SK-N-MC (cell line): ENCODE data around the gene MYO16.
A peak's percentile ranks its signal among the peaks of the same experiment; 100 is the strongest.

ENCODE experiments used
- DNase-seq: peaks from one replicate; pipeline ENCODE4 v3.0.0-alpha.2; 2011; ENCODE audit warnings: low read depth, low spot score
- H3K27ac ChIP-seq: fragments of 200-600 bp; sonication (generic); 2 replicates; pipeline ENCODE4 v1.5.1; 2016; ENCODE audit warnings: mixed run types
- H3K36me3 ChIP-seq: fragments of 200-600 bp; sonication (generic); 2 replicates; pipeline ENCODE4 v1.6.1; 2017; ENCODE audit warnings: antibody characterized with exemption, low read length, mixed read lengths; ENCODE audit not compliant: insufficient read depth
- H3K4me3 ChIP-seq: fragments of 200-600 bp; sonication (generic); 2 replicates; pipeline ENCODE4 v1.5.1; 2016
- H3K9ac ChIP-seq: fragments of 200-600 bp; sonication (generic); 2 replicates; pipeline ENCODE4 v1.8.0; 2017; ENCODE audit warnings: mixed run types, mixed read lengths; ENCODE audit not compliant: insufficient read length
- H3K9me3 ChIP-seq: fragments of 200-600 bp; sonication (generic); 2 replicates; pipeline ENCODE4 v1.6.1; 2017; ENCODE audit warnings: low read depth, mild to moderate bottlenecking, antibody characterized with exemption, low read length, moderate library complexity, mixed read lengths
- EZH2 ChIP-seq: fragments of 200-600 bp; sonication (generic); IDR thresholded peaks from one replicate; pipeline ENCODE4 v1.6.1; 2017; ENCODE audit warnings: antibody characterized with exemption
- FOXP2 ChIP-seq: optimal IDR thresholded peaks from 2 replicates; pipeline ENCODE3; 2011; ENCODE audit warnings: mild to moderate bottlenecking, moderate library complexity; ENCODE audit not compliant: insufficient read depth; ENCODE audit errors: extremely low read length, control extremely low read depth
- POLR2AphosphoS5 ChIP-seq: IDR thresholded peaks from 2 replicates; pipeline ENCODE4 v1.6.1; 2012; ENCODE audit warnings: mild to moderate bottlenecking, low read depth, low read length, borderline replicate concordance

Gene MYO16

DNA sequence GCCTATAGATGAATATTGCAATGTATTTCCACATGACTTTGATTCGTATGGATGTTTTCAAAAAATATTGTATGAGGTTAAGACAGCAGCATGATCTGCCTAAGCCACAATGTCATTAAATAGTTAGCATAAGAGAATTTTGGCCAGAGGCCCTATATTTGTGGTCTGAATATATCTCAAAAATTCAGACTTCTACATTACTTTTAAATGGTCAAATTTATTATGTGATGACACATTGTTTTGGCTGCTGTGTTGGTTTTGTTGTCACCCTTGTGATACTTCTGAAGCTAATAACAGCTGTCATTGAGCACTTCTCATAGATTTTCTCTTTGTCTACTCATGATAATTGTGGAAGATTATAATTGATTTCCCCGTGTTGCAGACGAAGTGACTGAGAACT is 288.2 kb downstream of the MYO16 start:
- Histone ChIP-seq H3K9me3 (no peaks in the 10 kb centered on the region), H3K36me3 (no peaks in the 10 kb centered on the region), H3K9ac (peak overlapping the region; percentile 49), H3K27ac (peak overlapping the region; percentile 93), H3K4me3 (peak overlapping the region; percentile 44)
- TF ChIP-seq POLR2AphosphoS5 (no peak), FOXP2 (peak; percentile 35)
- no peak for DNase-seq

DNA sequence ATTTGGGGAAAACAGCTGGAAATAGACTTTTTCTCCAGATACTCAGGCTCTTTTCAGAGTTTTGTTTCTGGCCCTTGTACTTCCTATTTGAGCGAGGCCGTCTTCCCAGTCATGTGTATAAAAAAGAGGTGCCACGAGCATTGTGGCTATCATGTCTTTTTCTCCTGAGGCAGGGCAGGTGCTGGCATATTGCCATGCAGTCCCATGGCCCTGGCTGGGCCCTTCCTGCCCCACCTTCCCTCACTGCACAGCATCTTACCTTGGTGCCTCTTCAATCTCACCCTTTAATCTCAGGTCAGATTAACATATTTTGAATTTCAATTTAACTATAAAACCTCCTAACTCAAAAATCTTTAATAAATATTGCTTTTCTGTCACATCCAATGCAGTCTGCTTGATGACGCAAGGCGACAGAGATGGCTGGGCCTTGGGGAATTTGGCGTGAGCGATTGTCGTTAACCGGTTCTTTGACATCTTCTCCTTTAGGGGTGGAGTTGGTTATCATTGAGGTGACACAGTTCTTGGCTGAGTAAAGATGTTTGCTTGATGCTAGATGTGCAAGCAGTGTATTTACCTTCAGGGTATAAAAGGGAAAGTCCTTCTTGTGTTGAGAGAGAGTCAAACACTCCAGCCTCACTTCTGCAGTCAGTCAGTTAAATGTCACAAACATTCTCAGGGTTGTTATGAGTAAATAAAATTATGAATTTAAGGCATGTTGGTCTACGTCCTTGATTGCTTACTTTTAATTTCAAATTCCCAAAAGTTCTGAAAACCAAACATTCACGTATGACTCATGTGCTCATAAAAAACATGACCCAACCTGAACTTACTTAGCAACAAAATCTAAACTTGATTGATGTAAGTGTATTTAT is 289.9 kb downstream of the MYO16 start:
- DNase-seq, result no peak
- Histone ChIP-seq H3K4me3 (no peak overlapping the region), H3K27ac (peak overlapping the region; percentile 37), H3K36me3 (no peaks in the 10 kb centered on the region), H3K9me3 (no peaks in the 10 kb centered on the region), H3K9ac (no peak overlapping the region)
- TF ChIP-seq EZH2 (no peak), POLR2AphosphoS5 (no peak), FOXP2 (no peak)

DNA sequence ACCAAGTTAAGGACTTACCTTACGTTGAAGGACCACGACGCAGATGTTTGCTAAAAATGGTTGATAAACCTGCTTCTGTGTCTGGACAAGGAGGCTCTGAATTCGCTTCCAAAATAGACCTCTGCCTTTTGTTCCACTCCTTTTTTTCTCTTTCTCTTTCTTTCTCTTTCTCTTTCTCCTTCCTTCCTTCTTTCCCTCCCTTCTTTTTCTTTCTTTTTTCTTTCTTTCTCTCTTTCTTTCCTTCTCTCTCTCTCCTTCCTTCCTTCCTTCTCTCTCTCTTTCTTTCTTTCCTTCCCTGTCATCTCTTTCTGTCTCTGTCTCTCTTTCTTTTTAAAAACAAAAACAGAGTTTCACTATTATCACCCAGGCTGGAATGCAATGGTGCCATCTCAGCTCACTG is 290.7 kb downstream of the MYO16 start:
- Histone ChIP-seq H3K9ac (no peak overlapping the region), H3K4me3 (no peak overlapping the region), H3K9me3 (no peaks in the 10 kb centered on the region), H3K36me3 (no peaks in the 10 kb centered on the region), H3K27ac (peak overlapping the region; percentile 37)
- TF ChIP-seq EZH2 (no peak), POLR2AphosphoS5 (no peak), FOXP2 (no peak)
- no peak for DNase-seq

GRCh38 chr13:108921238-108921637 is 291.8 kb downstream of the MYO16 start:
- TF ChIP-seq POLR2AphosphoS5 (no peak), EZH2 (no peak), FOXP2 (no peak)
- Histone ChIP-seq H3K9ac (no peak overlapping the region), H3K9me3 (no peaks in the 10 kb centered on the region), H3K36me3 (no peaks in the 10 kb centered on the region), H3K4me3 (no peak overlapping the region), H3K27ac (no peak overlapping the region)
- DNase-seq, result no peak

- H3K9ac ChIP-seq, result no peak overlapping the region
Observed at GRCh38 chr13:108922108-108922507, 292.7 kb downstream of the MYO16 start.

DNA sequence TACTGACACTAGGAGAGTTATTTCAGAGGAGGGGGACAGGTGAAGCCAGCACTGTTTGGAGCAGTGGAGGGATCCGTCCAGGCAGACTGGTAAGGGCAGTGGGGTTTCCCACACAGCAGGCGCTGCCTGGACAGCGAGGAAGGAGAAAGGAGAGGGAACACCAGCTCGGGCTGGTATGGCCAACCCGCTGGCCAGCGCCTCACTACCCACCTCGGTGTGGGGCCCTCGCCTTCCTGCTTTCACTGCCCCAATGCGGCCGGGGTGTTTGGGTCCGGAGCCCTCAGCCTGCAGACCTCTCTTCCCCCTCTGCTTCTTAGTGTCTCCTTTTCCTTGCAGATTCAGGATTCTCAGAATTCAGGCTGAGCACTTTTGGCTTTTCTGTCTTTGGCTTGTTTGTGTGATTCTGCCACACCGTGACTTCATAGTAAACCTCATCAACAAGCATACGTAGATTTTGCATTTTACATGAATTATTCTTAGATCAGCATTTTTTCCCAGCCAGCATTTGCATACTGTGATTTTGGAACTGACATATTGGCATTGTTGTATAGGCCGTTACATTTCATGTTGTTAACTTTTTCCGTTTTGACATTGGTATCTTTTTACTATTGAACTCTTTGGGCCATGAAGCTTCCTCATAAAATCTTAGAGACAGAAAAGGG is 294.1 kb downstream of the MYO16 start:
- Histone ChIP-seq H3K36me3 (no peaks in the 10 kb centered on the region), H3K27ac (peak overlapping the region; percentile 8; the same call in 1 of the 2 replicates), H3K9ac (no peak overlapping the region), H3K9me3 (no peaks in the 10 kb centered on the region), H3K4me3 (no peak overlapping the region)
- TF ChIP-seq POLR2AphosphoS5 (no peak), FOXP2 (no peak), EZH2 (no peak)
- DNase-seq, result no peak

More at GRCh38 chr13:108922108-108922507, 292.7 kb downstream of the MYO16 start:
- no peak for DNase-seq
- H3K27ac ChIP-seq, result no peak overlapping the region
- H3K36me3 ChIP-seq, result no peaks in the 10 kb centered on the region
- H3K4me3 ChIP-seq, result no peak overlapping the region
- TF ChIP-seq FOXP2 (no peak), EZH2 (no peak), POLR2AphosphoS5 (no peak)
- no peaks in the 10 kb centered on the region for H3K9me3 ChIP-seq

DNA sequence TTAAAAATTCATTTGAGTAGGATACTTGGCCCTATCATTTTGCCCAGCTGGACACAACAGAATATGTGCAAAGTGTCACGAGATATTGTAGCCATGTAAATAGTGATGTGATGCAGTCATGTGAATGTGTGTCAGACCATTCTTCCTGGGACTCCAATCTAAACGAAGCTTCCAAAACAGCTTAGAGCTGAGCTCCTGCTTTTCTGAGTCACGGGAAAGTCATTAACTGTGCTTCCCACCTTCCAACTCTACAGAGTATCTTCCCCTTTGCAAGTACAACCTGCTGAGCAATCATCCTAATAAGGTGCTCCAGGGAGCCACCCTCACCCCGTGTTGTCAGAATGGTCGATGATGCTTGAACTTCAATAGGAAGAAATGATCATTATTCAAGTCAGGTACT is 294.7 kb downstream of the MYO16 start:
- Histone ChIP-seq H3K36me3 (no peaks in the 10 kb centered on the region), H3K4me3 (no peak overlapping the region), H3K9ac (no peak overlapping the region), H3K27ac (0 out of 2 replicates have a peak overlapping the region, but pooled peaks have one; percentile 8), H3K9me3 (no peaks in the 10 kb centered on the region)
- no peak for DNase-seq
- TF ChIP-seq FOXP2 (no peak), POLR2AphosphoS5 (no peak)

DNA sequence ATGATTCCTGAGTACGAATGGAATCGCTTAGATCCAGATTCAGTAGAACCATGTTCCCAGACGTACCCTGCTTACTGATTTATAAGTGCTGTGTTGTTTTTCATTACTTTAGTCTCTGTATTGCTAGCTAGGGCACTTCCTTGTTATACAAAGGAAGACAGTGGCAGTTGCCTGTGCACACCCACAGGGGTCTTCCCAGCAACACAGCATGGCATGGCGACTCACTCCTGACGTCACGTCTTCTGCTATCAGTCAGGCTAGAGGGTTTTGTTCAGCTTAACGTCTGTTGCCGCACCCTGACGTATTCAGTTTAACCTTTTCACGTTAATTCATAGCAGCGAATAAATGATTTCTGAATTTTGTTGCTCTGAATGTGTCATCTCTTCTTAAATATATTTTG is 295.1 kb downstream of the MYO16 start:
- Histone ChIP-seq H3K9ac (no peak overlapping the region), H3K4me3 (no peak overlapping the region), H3K9me3 (no peaks in the 10 kb centered on the region), H3K36me3 (no peaks in the 10 kb centered on the region), H3K27ac (no peak overlapping the region)
- no peak for TF ChIP-seq EZH2
- TF ChIP-seq FOXP2, result no peak
- no peak for TF ChIP-seq POLR2AphosphoS5
- DNase-seq, result no peak

- DNase-seq, result no peak
- H3K27ac ChIP-seq, result no peak overlapping the region
- no peak overlapping the region for H3K4me3 ChIP-seq
- TF ChIP-seq FOXP2 (no peak), POLR2AphosphoS5 (no peak), EZH2 (no peak)
- H3K36me3 ChIP-seq, result no peaks in the 10 kb centered on the region
- no peak overlapping the region for H3K9ac ChIP-seq
- H3K9me3 ChIP-seq, result no peaks in the 10 kb centered on the region
Observed at GRCh38 chr13:108925070-108925469, 295.7 kb downstream of the MYO16 start.
